ENCODE measurements around the gene CCDC82.

DNA sequence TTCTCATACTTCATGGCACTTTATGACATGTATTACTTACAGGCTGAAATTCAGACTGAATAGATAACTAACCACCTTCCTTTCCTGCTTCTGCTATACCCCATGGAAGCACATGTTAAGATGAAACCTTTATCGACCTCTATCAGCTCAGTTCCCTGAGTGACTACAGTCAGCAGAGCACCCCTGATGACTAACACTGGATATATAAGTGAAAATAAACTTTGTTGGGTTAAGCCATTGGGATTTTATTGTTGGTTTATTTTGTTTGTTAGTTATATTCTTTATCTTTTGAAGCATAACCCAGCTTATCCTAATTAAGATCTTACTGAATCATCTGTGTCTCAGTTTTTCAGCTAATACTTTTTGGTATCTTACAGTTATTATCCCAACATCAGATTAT lies 23.7 kb downstream of the CCDC82 start:
- TF ChIP-seq, protein P1, sequence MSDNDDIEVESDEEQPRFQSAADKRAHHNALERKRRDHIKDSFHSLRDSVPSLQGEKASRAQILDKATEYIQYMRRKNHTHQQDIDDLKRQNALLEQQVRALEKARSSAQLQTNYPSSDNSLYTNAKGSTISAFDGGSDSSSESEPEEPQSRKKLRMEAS (IDR thresholded peaks at IDR 0.05): no peak
- TF ChIP-seq NFE2L2 (conservative IDR thresholded peaks at IDR 0.05; ENCODE audit: low read length): no peak
- TF ChIP-seq JUN (IDR thresholded peaks at IDR 0.05): no peak
- TF ChIP-seq, protein P2, sequence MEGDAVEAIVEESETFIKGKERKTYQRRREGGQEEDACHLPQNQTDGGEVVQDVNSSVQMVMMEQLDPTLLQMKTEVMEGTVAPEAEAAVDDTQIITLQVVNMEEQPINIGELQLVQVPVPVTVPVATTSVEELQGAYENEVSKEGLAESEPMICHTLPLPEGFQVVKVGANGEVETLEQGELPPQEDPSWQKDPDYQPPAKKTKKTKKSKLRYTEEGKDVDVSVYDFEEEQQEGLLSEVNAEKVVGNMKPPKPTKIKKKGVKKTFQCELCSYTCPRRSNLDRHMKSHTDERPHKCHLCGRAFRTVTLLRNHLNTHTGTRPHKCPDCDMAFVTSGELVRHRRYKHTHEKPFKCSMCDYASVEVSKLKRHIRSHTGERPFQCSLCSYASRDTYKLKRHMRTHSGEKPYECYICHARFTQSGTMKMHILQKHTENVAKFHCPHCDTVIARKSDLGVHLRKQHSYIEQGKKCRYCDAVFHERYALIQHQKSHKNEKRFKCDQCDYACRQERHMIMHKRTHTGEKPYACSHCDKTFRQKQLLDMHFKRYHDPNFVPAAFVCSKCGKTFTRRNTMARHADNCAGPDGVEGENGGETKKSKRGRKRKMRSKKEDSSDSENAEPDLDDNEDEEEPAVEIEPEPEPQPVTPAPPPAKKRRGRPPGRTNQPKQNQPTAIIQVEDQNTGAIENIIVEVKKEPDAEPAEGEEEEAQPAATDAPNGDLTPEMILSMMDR (IDR thresholded peaks at IDR 0.05): no peak
- TF ChIP-seq MYC (IDR thresholded peaks at IDR 0.05; ENCODE audit: borderline replicate concordance, low read length): no peak
- TF ChIP-seq JUNB (IDR thresholded peaks at IDR 0.05): no peak
- no peak for TF ChIP-seq POLR2A (IDR thresholded peaks at IDR 0.05; ENCODE audit: low read length)
- TF ChIP-seq, protein P3, sequence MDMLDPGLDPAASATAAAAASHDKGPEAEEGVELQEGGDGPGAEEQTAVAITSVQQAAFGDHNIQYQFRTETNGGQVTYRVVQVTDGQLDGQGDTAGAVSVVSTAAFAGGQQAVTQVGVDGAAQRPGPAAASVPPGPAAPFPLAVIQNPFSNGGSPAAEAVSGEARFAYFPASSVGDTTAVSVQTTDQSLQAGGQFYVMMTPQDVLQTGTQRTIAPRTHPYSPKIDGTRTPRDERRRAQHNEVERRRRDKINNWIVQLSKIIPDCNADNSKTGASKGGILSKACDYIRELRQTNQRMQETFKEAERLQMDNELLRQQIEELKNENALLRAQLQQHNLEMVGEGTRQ (IDR thresholded peaks at IDR 0.05): no peak
- TF ChIP-seq, protein P4, sequence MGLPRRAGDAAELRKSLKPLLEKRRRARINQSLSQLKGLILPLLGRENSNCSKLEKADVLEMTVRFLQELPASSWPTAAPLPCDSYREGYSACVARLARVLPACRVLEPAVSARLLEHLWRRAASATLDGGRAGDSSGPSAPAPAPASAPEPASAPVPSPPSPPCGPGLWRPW (IDR thresholded peaks at IDR 0.05): no peak
- no peak for TF ChIP-seq RFX5 (IDR thresholded peaks at IDR 0.05)
- TF ChIP-seq MAZ (IDR thresholded peaks at IDR 0.05; ENCODE audit: borderline replicate concordance, low read depth, low read length): no peak
- TF ChIP-seq CEBPB (IDR thresholded peaks at IDR 0.05): no peak
- no peak for TF ChIP-seq RCOR1 (IDR thresholded peaks at IDR 0.05; ENCODE audit: low read depth, low read length)

Measured in A549 (cell line).